GOT3 (cell line): ENCODE measurements around the gene OTOG.

Source experiments
- DNase-seq: peaks from one replicate; lab custom pipeline; 2025; ENCODE audit warnings: mixed read lengths; lab: John Stamatoyannopoulos, UW

The OTOG gene

GRCh38 chr11:17519061-17519885 is 27.8 kb upstream of the OTOG start:
- DNase-seq = no peak

GRCh38 chr11:17521106-17521900 is 25.8 kb upstream of the OTOG start:
- no peak for DNase-seq

- no peak for DNase-seq
Measured at GRCh38 chr11:17522655-17523054, 24.4 kb upstream of the OTOG start.

GRCh38 chr11:17524221-17524620 is 22.8 kb upstream of the OTOG start:
- DNase-seq = no peak

- no peak for DNase-seq
Measured at GRCh38 chr11:17525570-17525969, 21.5 kb upstream of the OTOG start.

GRCh38 chr11:17526326-17526725 is 20.7 kb upstream of the OTOG start:
- no peak for DNase-seq

GRCh38 chr11:17526931-17527627 is 20.0 kb upstream of the OTOG start:
- DNase-seq = no peak

- DNase-seq = no peak
Measured at GRCh38 chr11:17527628-17527995, 19.4 kb upstream of the OTOG start.

GRCh38 chr11:17528181-17528691 is 18.8 kb upstream of the OTOG start:
- DNase-seq = no peak

GRCh38 chr11:17528906-17529843 is 17.9 kb upstream of the OTOG start:
- no peak for DNase-seq

- no peak for DNase-seq
Measured at GRCh38 chr11:17529844-17530185, 17.2 kb upstream of the OTOG start.

- DNase-seq = no peak
Measured at GRCh38 chr11:17531071-17531600, 15.9 kb upstream of the OTOG start.

- no peak for DNase-seq
Measured at GRCh38 chr11:17531636-17532113, 15.4 kb upstream of the OTOG start.

GRCh38 chr11:17532784-17533183 is 14.3 kb upstream of the OTOG start:
- no peak for DNase-seq

GRCh38 chr11:17533341-17533740 is 13.7 kb upstream of the OTOG start:
- DNase-seq = no peak

GRCh38 chr11:17533778-17534415 is 13.2 kb upstream of the OTOG start:
- no peak for DNase-seq

- DNase-seq = no peak
Measured at GRCh38 chr11:17535488-17535887, 11.6 kb upstream of the OTOG start.

GRCh38 chr11:17537261-17537660 is 9.8 kb upstream of the OTOG start:
- DNase-seq = no peak

GRCh38 chr11:17538054-17538453 is 9.0 kb upstream of the OTOG start:
- DNase-seq = no peak

- DNase-seq = no peak
Measured at GRCh38 chr11:17538731-17539130, 8.3 kb upstream of the OTOG start.

GRCh38 chr11:17540807-17541206 is 6.3 kb upstream of the OTOG start:
- no peak for DNase-seq
